OCI-LY3 (cell line): ENCODE results near the gene CCM2.

Experiments used
- CTCF ChIP-seq: fragments of 200-600, 300-600 bp; sonication (generic); IDR thresholded peaks from 2 replicates; pipeline ENCODE4 v1.5.1; 2014; ENCODE audit warnings: antibody characterized with exemption, low read length, low read depth
- EZH2phosphoT487 ChIP-seq: fragments of 200-600 bp; shearing (Covaris generic); IDR thresholded peaks from 2 replicates; pipeline ENCODE4 v1.6.1; 2018; ENCODE audit warnings: antibody characterized with exemption, mixed run types, low read depth

DNA sequence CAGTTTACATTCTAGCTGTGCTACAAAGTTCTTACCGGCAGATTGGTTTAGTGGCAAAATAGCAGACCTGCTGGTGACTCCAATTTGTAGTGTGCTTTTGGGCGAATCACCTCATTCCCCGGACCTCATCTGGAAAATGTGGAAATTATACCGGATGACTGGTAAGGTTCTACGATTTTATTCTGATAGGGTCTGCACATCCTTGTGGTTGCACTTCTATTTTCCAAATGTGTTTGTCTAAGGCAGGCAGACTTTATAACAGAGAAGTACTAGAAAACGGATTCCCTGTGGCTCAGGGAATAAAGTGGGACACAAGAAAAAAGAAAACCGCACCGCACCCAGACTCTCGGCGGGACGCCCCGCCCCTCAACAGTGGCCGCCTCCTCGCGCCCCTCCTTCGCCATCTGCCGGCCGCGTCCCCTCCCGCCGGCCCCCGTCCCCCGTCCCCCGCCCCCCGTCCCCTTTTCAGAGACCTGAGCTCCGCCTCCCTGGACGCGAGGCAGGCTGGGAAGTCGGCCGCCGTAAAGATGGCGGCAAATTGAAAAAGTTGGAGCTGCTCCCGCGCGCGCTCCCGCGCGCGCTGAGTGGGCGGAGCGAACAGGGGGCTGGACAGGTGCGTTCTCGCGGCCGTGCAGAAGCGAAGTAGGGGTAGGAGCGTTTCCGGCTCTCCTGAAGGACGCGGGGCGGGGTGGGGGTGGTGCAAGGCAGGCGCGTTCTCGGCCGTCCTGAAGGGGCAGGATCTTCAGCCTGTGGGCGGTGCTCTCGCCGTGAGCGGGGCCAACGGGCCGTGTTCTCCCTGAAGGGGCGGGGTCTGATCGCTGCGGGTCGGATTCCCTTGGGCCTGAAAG lies 532 bp upstream of the CCM2 start:
- TF ChIP-seq CTCF (no peak), EZH2phosphoT487 (no peak)
